Measurements from ENCODE around the gene ARHGAP15.

DNA sequence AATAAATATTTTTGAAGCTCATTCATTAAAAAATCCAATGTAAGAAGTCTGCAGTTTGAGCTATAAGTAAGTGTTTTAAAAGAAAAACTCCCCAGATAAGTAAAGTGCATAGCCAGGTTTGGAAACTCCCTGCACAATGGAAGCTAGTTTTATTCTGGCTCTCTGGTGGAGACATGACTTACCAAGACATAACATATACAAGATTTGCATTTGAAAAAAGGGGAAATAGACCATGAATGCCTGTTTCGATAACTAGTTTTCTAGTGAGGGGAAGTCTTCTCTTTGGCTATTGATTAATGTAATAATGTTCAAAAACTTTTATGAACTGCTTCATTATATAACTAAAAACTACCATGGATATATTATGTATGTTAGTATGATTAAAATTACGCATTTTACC, 435.2 kb downstream of the ARHGAP15 start:
- TF ChIP-seq CTCF (IDR thresholded peaks at IDR 0.05; ENCODE audit: low read depth, low read length, poor library complexity, severe bottlenecking): no peak
- no peak for TF ChIP-seq EZH2phosphoT487 (IDR thresholded peaks at IDR 0.05; ENCODE audit: borderline replicate concordance, low read length)
